AG20443 (cell line): ENCODE measurements around the gene IFI6.
"Not testable (repeated sequence)": the region's sequence is repeated elsewhere in the genome, so short reads cannot be mapped to it uniquely, and the experiment has no call there.

ENCODE experiments used
- DNase-seq: peaks from one replicate; pipeline ENCODE4 v3.0.0; 2012; ENCODE audit warnings: low spot score, mixed read lengths

The IFI6 gene

GRCh38 chr1:27671964-27672749 lies at the start of gene IFI6:
IFI6 (minus strand) TSS chr1:27672192; CDS start chr1:27669314, 2,878 bp downstream.
- DNase-seq: peak; percentile 94

- no peak for DNase-seq
These were observed 47.6 kb upstream of the IFI6 start for GRCh38 chr1:27719286-27720251.

GRCh38 chr1:27716262-27716895 lies 44.4 kb upstream of the IFI6 start:
- no peak for DNase-seq

GRCh38 chr1:27713869-27714513 lies 42.0 kb upstream of the IFI6 start:
- no peak for DNase-seq

GRCh38 chr1:27713139-27713725 lies 41.2 kb upstream of the IFI6 start:
- no peak for DNase-seq

GRCh38 chr1:27710574-27710973 lies 38.6 kb upstream of the IFI6 start:
- no peak for DNase-seq

GRCh38 chr1:27705545-27705944 lies 33.6 kb upstream of the IFI6 start:
- DNase-seq: no peak

- DNase-seq: no peak
These were observed 33.0 kb upstream of the IFI6 start for GRCh38 chr1:27704958-27705357.

- DNase-seq: not testable (repeated sequence)
These were observed 24.8 kb upstream of the IFI6 start for GRCh38 chr1:27696835-27697234.

- no peak for DNase-seq
These were observed 18.2 kb upstream of the IFI6 start for GRCh38 chr1:27690183-27690582.

- DNase-seq: peak; percentile 81
These were observed 17.6 kb upstream of the IFI6 start for GRCh38 chr1:27689423-27690173.

- no peak for DNase-seq
These were observed 15.9 kb upstream of the IFI6 start for GRCh38 chr1:27687906-27688305.

- no peak for DNase-seq
These were observed 14.4 kb upstream of the IFI6 start for GRCh38 chr1:27686223-27686990.

- no peak for DNase-seq
These were observed 12.2 kb upstream of the IFI6 start for GRCh38 chr1:27684176-27684575.

- no peak for DNase-seq
These were observed 10.5 kb upstream of the IFI6 start for GRCh38 chr1:27682351-27682944.

- DNase-seq: not testable (repeated sequence)
These were observed 9.6 kb upstream of the IFI6 start for GRCh38 chr1:27681580-27681979.

- not testable (repeated sequence) for DNase-seq
These were observed 8.3 kb upstream of the IFI6 start for GRCh38 chr1:27680225-27680791.

- no peak for DNase-seq
These were observed 6.8 kb upstream of the IFI6 start for GRCh38 chr1:27678747-27679146.

- DNase-seq: no peak
These were observed 4.4 kb upstream of the IFI6 start for GRCh38 chr1:27676410-27676809.
